ENCODE results near the gene GRAMD4. TPM values are rescaled to one million over a fixed set of nuclear protein-coding genes. Genes with fewer than 3 reads are reported as not detected.

Gene GRAMD4
- total RNA-seq, 1 donor from 2014 or later, result 45.6 TPM

- Mint-ChIP-seq H3K27me3 (no peaks in the 10 kb centered on the region), H3K4me1 (peaks cover 38% of the 10 kb centered on the region), H3K36me3 (ENCODE audit: low read depth) (peaks cover 42% of the 10 kb centered on the region), H3K9me3 (no peaks in the 10 kb centered on the region), H3K4me3 (no peak overlapping the region), H3K27ac (no peak overlapping the region)
- no peak for ATAC-seq (ENCODE audit: low read depth)
- intact Hi-C loops (cut with micrococcal nuclease), result no loop called here
- TF ChIP-seq CTCF (IDR thresholded peaks at IDR 0.05), result no peak
- no peak for DNase-seq
- POLR2A ChIA-PET, result no interaction called here
- CTCF ChIA-PET, result no interaction called here
These were observed 107.7 kb downstream of the GRAMD4 start for GRCh38 chr22:46727813-46728364.

GRCh38 chr22:46728470-46728869 lies 108.3 kb downstream of the GRAMD4 start:
- no peak for TF ChIP-seq CTCF (IDR thresholded peaks at IDR 0.05)
- Mint-ChIP-seq H3K9me3 (no peaks in the 10 kb centered on the region), H3K36me3 (ENCODE audit: low read depth) (peaks cover 40% of the 10 kb centered on the region), H3K4me1 (peaks cover 38% of the 10 kb centered on the region), H3K27ac (no peak overlapping the region), H3K4me3 (no peak overlapping the region), H3K27me3 (no peaks in the 10 kb centered on the region)
- ChIA-PET CTCF (no interaction called here), POLR2A (no interaction called here)
- intact Hi-C loops (cut with micrococcal nuclease), result no loop called here
- ATAC-seq (ENCODE audit: low read depth), result no peak
- no peak for DNase-seq

Other genes starting within 250 kb of the GRAMD4 start
- 9.0 and 12.3 TPM in 2 replicates for gene CELSR1, start 82.8 kb upstream of the GRAMD4 start, total RNA-seq
- gene CERK, start 117.9 kb downstream of the GRAMD4 start, total RNA-seq, result 13.8 and 16.9 TPM in 2 replicates
- 73.0 and 85.9 TPM in 2 replicates for gene TBC1D22A, start 142.3 kb downstream of the GRAMD4 start, total RNA-seq